Nephron (organoid): Measurements from ENCODE around the gene ARHGAP6.

ENCODE experiments used
- H3K27ac Mint-ChIP-seq, 3 experiments: 2 replicates each; pipeline ENCODE4 v1.8.0; 2020; ENCODE audit warnings: mixed read lengths in 3 of 3, mild to moderate bottlenecking in 2 of 3, moderate library complexity in 1 of 3
- H3K27me3 Mint-ChIP-seq: 2 replicates; pipeline ENCODE4 v1.8.0; 2021; ENCODE audit warnings: low read depth, mild to moderate bottlenecking, moderate library complexity, mixed read lengths
- H3K36me3 Mint-ChIP-seq: 2 replicates; pipeline ENCODE4 v1.8.0; 2020; ENCODE audit warnings: low read depth, mixed read lengths
- H3K4me1 Mint-ChIP-seq: 2 replicates; pipeline ENCODE4 v1.8.0; 2020; ENCODE audit warnings: mixed read lengths
- H3K4me3 Mint-ChIP-seq, 3 experiments: 2 replicates each; pipeline ENCODE4 v1.8.0; 2020; ENCODE audit warnings: mild to moderate bottlenecking in 3 of 3, mixed read lengths in 3 of 3, moderate library complexity in 2 of 3
- H3K9me3 Mint-ChIP-seq: 2 replicates; pipeline ENCODE4 v1.8.0; 2020; ENCODE audit warnings: mixed read lengths
- TF ChIP-seq, protein P1 (sequence below), 3 experiments: fragments of 200-600 bp; sonication (generic); IDR thresholded peaks; one replicate each; pipeline ENCODE4 v1.5.0; 2021; ENCODE audit warnings: antibody characterized with exemption in 3 of 3; ENCODE audit not compliant: unreplicated experiment in 3 of 3

The ARHGAP6 gene

DNA sequence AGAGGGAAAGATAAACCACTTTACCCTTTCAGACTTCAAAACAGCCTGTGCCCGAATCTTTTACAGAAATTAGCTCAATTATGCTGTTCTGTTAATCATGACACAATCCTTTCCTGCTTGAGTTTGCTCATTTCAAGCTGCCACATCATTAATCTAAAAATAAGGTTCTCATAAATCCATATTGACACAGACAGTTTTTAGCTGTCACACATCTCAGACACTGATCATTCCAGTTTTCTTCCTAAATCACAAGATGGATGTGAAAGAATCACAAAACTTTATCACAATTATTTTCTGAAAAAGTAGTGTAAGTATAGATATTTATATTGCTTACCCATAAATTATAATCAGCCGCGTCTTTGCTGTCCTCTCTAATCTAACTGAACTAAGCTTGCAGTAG is 400.4 kb downstream of the ARHGAP6 start:
- no peaks in the 10 kb centered on the region for H3K27me3 Mint-ChIP-seq
- TF ChIP-seq, protein P1, sequence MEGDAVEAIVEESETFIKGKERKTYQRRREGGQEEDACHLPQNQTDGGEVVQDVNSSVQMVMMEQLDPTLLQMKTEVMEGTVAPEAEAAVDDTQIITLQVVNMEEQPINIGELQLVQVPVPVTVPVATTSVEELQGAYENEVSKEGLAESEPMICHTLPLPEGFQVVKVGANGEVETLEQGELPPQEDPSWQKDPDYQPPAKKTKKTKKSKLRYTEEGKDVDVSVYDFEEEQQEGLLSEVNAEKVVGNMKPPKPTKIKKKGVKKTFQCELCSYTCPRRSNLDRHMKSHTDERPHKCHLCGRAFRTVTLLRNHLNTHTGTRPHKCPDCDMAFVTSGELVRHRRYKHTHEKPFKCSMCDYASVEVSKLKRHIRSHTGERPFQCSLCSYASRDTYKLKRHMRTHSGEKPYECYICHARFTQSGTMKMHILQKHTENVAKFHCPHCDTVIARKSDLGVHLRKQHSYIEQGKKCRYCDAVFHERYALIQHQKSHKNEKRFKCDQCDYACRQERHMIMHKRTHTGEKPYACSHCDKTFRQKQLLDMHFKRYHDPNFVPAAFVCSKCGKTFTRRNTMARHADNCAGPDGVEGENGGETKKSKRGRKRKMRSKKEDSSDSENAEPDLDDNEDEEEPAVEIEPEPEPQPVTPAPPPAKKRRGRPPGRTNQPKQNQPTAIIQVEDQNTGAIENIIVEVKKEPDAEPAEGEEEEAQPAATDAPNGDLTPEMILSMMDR (IDR thresholded peaks at IDR 0.05; ENCODE audit: unreplicated experiment in 3 of 3), result no peak
- H3K9me3 Mint-ChIP-seq, result no peaks in the 10 kb centered on the region
- H3K4me3 Mint-ChIP-seq, result peak overlapping the region in 2 of 3 experiments; percentile 2 to 6
- H3K4me1 Mint-ChIP-seq, result peaks cover 15% of the 10 kb centered on the region
- no peaks in the 10 kb centered on the region for H3K36me3 Mint-ChIP-seq
- H3K27ac Mint-ChIP-seq, result peak overlapping the region in 2 of 3 experiments; percentile 33 to 60

DNA sequence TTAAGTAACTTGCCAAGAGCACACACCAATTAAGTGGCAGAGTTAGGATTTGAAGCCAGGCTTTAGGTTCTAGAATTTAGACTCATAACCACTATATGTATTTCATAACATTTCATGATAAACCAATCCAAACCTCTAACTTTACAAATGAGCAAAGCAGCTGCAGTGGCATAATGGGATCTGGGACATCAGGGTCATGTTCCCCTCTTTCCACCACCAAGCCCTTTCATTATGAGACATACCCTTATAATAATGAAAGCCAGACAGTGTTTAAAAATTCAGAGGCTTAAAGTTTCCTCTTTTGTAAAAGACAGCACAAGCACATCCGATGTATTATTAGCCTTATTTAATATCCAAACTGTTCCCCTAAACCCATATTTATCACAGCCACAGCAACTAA is 400.8 kb downstream of the ARHGAP6 start:
- Mint-ChIP-seq H3K27ac (no peak overlapping the region), H3K4me3 (no peak overlapping the region), H3K4me1 (peaks cover 15% of the 10 kb centered on the region), H3K9me3 (no peaks in the 10 kb centered on the region), H3K27me3 (no peaks in the 10 kb centered on the region), H3K36me3 (no peaks in the 10 kb centered on the region)
- TF ChIP-seq, protein P1 (IDR thresholded peaks at IDR 0.05; ENCODE audit: unreplicated experiment in 3 of 3), result no peak

DNA sequence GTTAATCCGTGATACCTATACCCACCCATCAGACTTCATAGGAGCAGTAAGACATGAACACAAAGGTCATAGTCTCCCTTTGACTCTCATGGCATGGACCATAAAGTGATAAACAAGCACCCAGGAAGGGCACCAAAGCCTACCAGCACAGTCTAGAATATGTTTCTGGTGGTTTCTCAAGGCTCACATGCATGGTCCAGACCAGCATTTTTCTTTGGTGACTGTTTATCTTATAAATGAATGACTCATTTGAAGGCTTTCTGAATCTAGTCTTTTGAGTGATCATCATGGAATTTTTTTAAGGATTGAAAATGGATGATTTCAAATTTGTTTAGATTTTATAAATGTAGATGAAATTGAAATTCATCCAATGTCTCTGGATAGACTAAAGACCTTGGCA is 404.5 kb downstream of the ARHGAP6 start:
- TF ChIP-seq, protein P1 (IDR thresholded peaks at IDR 0.05; ENCODE audit: unreplicated experiment in 3 of 3), result no peak
- H3K4me1 Mint-ChIP-seq, result peaks cover 10% of the 10 kb centered on the region
- peaks cover 2% of the 10 kb centered on the region for H3K9me3 Mint-ChIP-seq
- H3K27ac Mint-ChIP-seq, result no peak overlapping the region
- H3K36me3 Mint-ChIP-seq, result no peaks in the 10 kb centered on the region
- no peaks in the 10 kb centered on the region for H3K27me3 Mint-ChIP-seq
- no peak overlapping the region for H3K4me3 Mint-ChIP-seq

DNA sequence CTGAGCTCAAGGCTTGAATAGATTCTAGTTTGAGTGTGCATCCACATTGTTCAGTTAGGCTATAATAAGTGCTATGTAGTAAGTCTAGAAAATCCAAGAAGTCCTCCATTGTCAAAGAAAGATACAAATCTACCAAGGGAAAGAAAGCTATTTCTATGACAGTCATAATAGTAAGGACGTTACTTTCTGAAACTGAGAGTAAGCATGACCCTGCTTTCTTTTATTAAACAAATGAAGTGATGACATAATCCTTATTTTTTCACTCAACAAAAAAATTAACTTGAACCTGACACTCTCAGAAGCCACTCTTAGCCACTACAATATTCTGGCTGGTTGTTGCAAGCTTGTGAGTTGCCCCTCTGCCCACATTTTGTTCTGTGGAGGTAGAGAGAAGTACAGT is 406.3 kb downstream of the ARHGAP6 start:
- TF ChIP-seq, protein P1 (IDR thresholded peaks at IDR 0.05; ENCODE audit: unreplicated experiment in 3 of 3), result no peak
- Mint-ChIP-seq H3K4me1 (no peaks in the 10 kb centered on the region), H3K4me3 (no peak overlapping the region), H3K27ac (no peak overlapping the region), H3K9me3 (peaks cover 2% of the 10 kb centered on the region), H3K27me3 (no peaks in the 10 kb centered on the region), H3K36me3 (no peaks in the 10 kb centered on the region)

DNA sequence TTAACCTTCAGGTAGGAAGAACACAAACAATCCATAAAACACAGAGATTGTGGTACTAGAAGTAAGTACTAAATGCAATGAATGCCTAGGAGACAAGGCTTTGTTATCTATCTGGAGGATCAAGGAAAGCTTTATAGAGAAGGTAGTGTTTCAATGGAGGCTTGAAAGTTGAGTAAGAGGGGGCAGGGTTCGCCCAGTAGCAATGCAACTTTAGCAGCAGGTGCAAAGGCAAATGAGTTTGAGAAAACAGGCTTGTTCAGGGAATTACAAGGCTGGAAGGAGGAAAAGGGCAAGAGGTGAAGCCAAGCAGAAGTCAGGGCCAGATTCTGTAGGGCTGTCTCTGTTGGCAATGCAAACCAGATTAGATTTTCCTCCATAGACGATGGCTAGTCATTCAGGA is 408.0 kb downstream of the ARHGAP6 start:
- no peaks in the 10 kb centered on the region for H3K27me3 Mint-ChIP-seq
- H3K4me3 Mint-ChIP-seq, result no peak overlapping the region
- H3K4me1 Mint-ChIP-seq, result no peaks in the 10 kb centered on the region
- H3K36me3 Mint-ChIP-seq, result no peaks in the 10 kb centered on the region
- H3K27ac Mint-ChIP-seq, result no peak overlapping the region
- TF ChIP-seq, protein P1 (IDR thresholded peaks at IDR 0.05; ENCODE audit: unreplicated experiment in 3 of 3), result no peak
- H3K9me3 Mint-ChIP-seq, result peaks cover 2% of the 10 kb centered on the region

DNA sequence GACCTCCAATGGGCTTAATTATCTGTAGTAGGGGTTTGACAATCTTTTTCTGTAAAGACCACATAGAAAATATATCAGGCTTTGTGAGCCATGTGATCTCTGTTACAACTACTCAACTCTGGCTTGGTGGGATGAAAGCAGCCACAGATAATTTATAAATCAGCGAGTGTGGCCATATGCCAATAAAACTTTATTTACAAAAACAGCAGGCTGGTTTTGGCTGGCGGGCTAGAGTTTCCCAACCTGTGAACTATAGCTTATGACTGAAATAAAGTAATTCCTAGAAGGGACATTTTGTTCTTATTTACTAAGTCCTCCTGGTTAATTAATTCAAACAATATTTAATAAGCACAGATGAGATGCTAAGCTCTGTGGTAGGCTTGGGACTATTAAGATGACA is 408.4 kb downstream of the ARHGAP6 start:
- Mint-ChIP-seq H3K27ac (no peak overlapping the region), H3K36me3 (no peaks in the 10 kb centered on the region), H3K9me3 (peaks cover 2% of the 10 kb centered on the region), H3K4me1 (no peaks in the 10 kb centered on the region), H3K4me3 (no peak overlapping the region), H3K27me3 (no peaks in the 10 kb centered on the region)
- TF ChIP-seq, protein P1 (IDR thresholded peaks at IDR 0.05; ENCODE audit: unreplicated experiment in 3 of 3), result no peak
